ENCODE results near the gene TMEFF1. TPM values are rescaled to one million over a fixed set of nuclear protein-coding genes. Genes with fewer than 3 reads are reported as not detected.

TMEFF1 gene
- total RNA-seq, 4 donors from 2014 or later, result 8.4 TPM; not detected in 3

GRCh38 chr9:100626949-100627348, 154.0 kb downstream of the TMEFF1 start:
- Histone ChIP-seq H3K9me3 (no peaks in the 10 kb centered on the region), H3K4me3 (no peak overlapping the region), H3K4me1 (no peaks in the 10 kb centered on the region), H3K36me3 (no peaks in the 10 kb centered on the region), H3K27ac (no peak overlapping the region), H3K27me3 (no peaks in the 10 kb centered on the region)
- no peak for DNase-seq
- intact Hi-C loops (cut with DNase I; ENCODE audit: low total_unique reads), result no loop called here
- no peak for TF ChIP-seq CTCF (IDR thresholded peaks at IDR 0.05)
- no peak for TF ChIP-seq POLR2A (IDR thresholded peaks at IDR 0.05)

Other genes starting within 250 kb of the TMEFF1 start
- 10 to 100 TPM; 17.9 to 48.0 (median 21.2) TPM for gene TEX10, start 120.2 kb upstream of the TMEFF1 start, total RNA-seq
- gene MSANTD3, start 46.0 kb upstream of the TMEFF1 start, total RNA-seq, result 10 to 100 TPM in 3 of 4 donors, 1 to 10 TPM in 1; 7.4 to 28.1 (median 20.2) TPM
- gene CAVIN4, start 104.9 kb downstream of the TMEFF1 start, total RNA-seq, result 1 to 10 TPM in 1 of 4 donors, under 1 TPM in 2, not detected in 1; 0.26 to 2.1 (median 0.64) TPM